ENCODE results near the gene IL1A. TPM values are rescaled to one million over a fixed set of nuclear protein-coding genes. Genes with fewer than 3 reads are reported as not detected.

Gene IL1A
- total RNA-seq, 1 experiment from 2014 or later, result 0.38 TPM

GRCh38 chr2:112807233-112807807, 23.0 kb upstream of the IL1A start:
- H3K27me3 ChIP-seq (ENCODE audit: control insufficient read depth, insufficient read depth, low read length), result no peaks in the 10 kb centered on the region
- DNase-seq, result no peak

GRCh38 chr2:112805542-112805941, 21.2 kb upstream of the IL1A start:
- Histone ChIP-seq H3K36me3 (replicated peaks; ENCODE audit: control insufficient read depth, insufficient read depth, low read length) (no peaks in the 10 kb centered on the region), H3K27me3 (ENCODE audit: control insufficient read depth, insufficient read depth, low read length) (no peaks in the 10 kb centered on the region), H3K4me3 (ENCODE audit: insufficient read depth, low read depth, low read length) (no peak overlapping the region)
- no peak for DNase-seq

More at GRCh38 chr2:112807233-112807807, 23.0 kb upstream of the IL1A start:
- no peaks in the 10 kb centered on the region for H3K36me3 ChIP-seq (replicated peaks; ENCODE audit: control insufficient read depth, insufficient read depth, low read length)
- H3K4me3 ChIP-seq (ENCODE audit: insufficient read depth, low read depth, low read length), result no peak overlapping the region

GRCh38 chr2:112803691-112804521, 19.6 kb upstream of the IL1A start:
- no peak for DNase-seq

GRCh38 chr2:112800881-112801583, 16.7 kb upstream of the IL1A start:
- Histone ChIP-seq H3K36me3 (replicated peaks; ENCODE audit: control insufficient read depth, insufficient read depth, low read length) (no peaks in the 10 kb centered on the region), H3K4me3 (ENCODE audit: insufficient read depth, low read depth, low read length) (no peak overlapping the region), H3K27me3 (ENCODE audit: control insufficient read depth, insufficient read depth, low read length) (no peaks in the 10 kb centered on the region)
- no peak for DNase-seq

More at GRCh38 chr2:112803691-112804521, 19.6 kb upstream of the IL1A start:
- Histone ChIP-seq H3K4me3 (ENCODE audit: insufficient read depth, low read depth, low read length) (no peak overlapping the region), H3K27me3 (ENCODE audit: control insufficient read depth, insufficient read depth, low read length) (no peaks in the 10 kb centered on the region), H3K36me3 (replicated peaks; ENCODE audit: control insufficient read depth, insufficient read depth, low read length) (no peaks in the 10 kb centered on the region)

- DNase-seq, result no peak
- H3K4me3 ChIP-seq (ENCODE audit: insufficient read depth, low read depth, low read length), result no peak overlapping the region
- H3K27me3 ChIP-seq (ENCODE audit: control insufficient read depth, insufficient read depth, low read length), result no peaks in the 10 kb centered on the region
- H3K36me3 ChIP-seq (replicated peaks; ENCODE audit: control insufficient read depth, insufficient read depth, low read length), result no peaks in the 10 kb centered on the region
Observed at GRCh38 chr2:112798979-112799975, 15.0 kb upstream of the IL1A start.

- Histone ChIP-seq H3K27me3 (ENCODE audit: control insufficient read depth, insufficient read depth, low read length) (no peaks in the 10 kb centered on the region), H3K4me3 (ENCODE audit: insufficient read depth, low read depth, low read length) (no peak overlapping the region), H3K36me3 (replicated peaks; ENCODE audit: control insufficient read depth, insufficient read depth, low read length) (no peaks in the 10 kb centered on the region)
- DNase-seq, result no peak
Observed at GRCh38 chr2:112796486-112796885, 12.2 kb upstream of the IL1A start.

- Histone ChIP-seq H3K4me3 (ENCODE audit: insufficient read depth, low read depth, low read length) (no peak overlapping the region), H3K36me3 (replicated peaks; ENCODE audit: control insufficient read depth, insufficient read depth, low read length) (no peaks in the 10 kb centered on the region), H3K27me3 (ENCODE audit: control insufficient read depth, insufficient read depth, low read length) (no peaks in the 10 kb centered on the region)
- DNase-seq, result no peak
Observed at GRCh38 chr2:112795774-112796173, 11.5 kb upstream of the IL1A start.

GRCh38 chr2:112794841-112795240, 10.5 kb upstream of the IL1A start:
- H3K4me3 ChIP-seq (ENCODE audit: insufficient read depth, low read depth, low read length), result no peak overlapping the region
- H3K27me3 ChIP-seq (ENCODE audit: control insufficient read depth, insufficient read depth, low read length), result no peaks in the 10 kb centered on the region
- H3K36me3 ChIP-seq (replicated peaks; ENCODE audit: control insufficient read depth, insufficient read depth, low read length), result no peaks in the 10 kb centered on the region
- DNase-seq, result no peak

GRCh38 chr2:112794131-112794733, 9.9 kb upstream of the IL1A start:
- DNase-seq, result no peak
- H3K27me3 ChIP-seq (ENCODE audit: control insufficient read depth, insufficient read depth, low read length), result no peaks in the 10 kb centered on the region
- H3K4me3 ChIP-seq (ENCODE audit: insufficient read depth, low read depth, low read length), result no peak overlapping the region
- no peaks in the 10 kb centered on the region for H3K36me3 ChIP-seq (replicated peaks; ENCODE audit: control insufficient read depth, insufficient read depth, low read length)

GRCh38 chr2:112793449-112793978, 9.2 kb upstream of the IL1A start:
- H3K36me3 ChIP-seq (replicated peaks; ENCODE audit: control insufficient read depth, insufficient read depth, low read length), result no peaks in the 10 kb centered on the region
- DNase-seq, result no peak
- no peak overlapping the region for H3K4me3 ChIP-seq (ENCODE audit: insufficient read depth, low read depth, low read length)

GRCh38 chr2:112792419-112792818, 8.1 kb upstream of the IL1A start:
- DNase-seq, result no peak
- Histone ChIP-seq H3K4me3 (ENCODE audit: insufficient read depth, low read depth, low read length) (no peak overlapping the region), H3K27me3 (ENCODE audit: control insufficient read depth, insufficient read depth, low read length) (no peaks in the 10 kb centered on the region), H3K36me3 (replicated peaks; ENCODE audit: control insufficient read depth, insufficient read depth, low read length) (no peaks in the 10 kb centered on the region)

More at GRCh38 chr2:112793449-112793978, 9.2 kb upstream of the IL1A start:
- no peaks in the 10 kb centered on the region for H3K27me3 ChIP-seq (ENCODE audit: control insufficient read depth, insufficient read depth, low read length)

GRCh38 chr2:112791693-112792230, 7.5 kb upstream of the IL1A start:
- DNase-seq, result no peak
- Histone ChIP-seq H3K36me3 (replicated peaks; ENCODE audit: control insufficient read depth, insufficient read depth, low read length) (no peaks in the 10 kb centered on the region), H3K4me3 (ENCODE audit: insufficient read depth, low read depth, low read length) (no peak overlapping the region), H3K27me3 (ENCODE audit: control insufficient read depth, insufficient read depth, low read length) (no peaks in the 10 kb centered on the region)

GRCh38 chr2:112791019-112791418, 6.7 kb upstream of the IL1A start:
- Histone ChIP-seq H3K4me3 (ENCODE audit: insufficient read depth, low read depth, low read length) (no peak overlapping the region), H3K36me3 (replicated peaks; ENCODE audit: control insufficient read depth, insufficient read depth, low read length) (no peaks in the 10 kb centered on the region), H3K27me3 (ENCODE audit: control insufficient read depth, insufficient read depth, low read length) (no peaks in the 10 kb centered on the region)
- DNase-seq, result no peak
